ENCODE results near the gene SLU7.

Gene SLU7

GRCh38 chr5:160367261-160367660 is 51.6 kb downstream of the SLU7 start:
- TF ChIP-seq EZH2 (IDR thresholded peaks at IDR 0.05; ENCODE audit: borderline replicate concordance, low read depth, low read length, severe bottlenecking) (no peak), CTCF (IDR thresholded peaks at IDR 0.05; ENCODE audit: borderline replicate concordance, extremely low read depth, low read length, poor library complexity, severe bottlenecking) (no peak)
- no peak overlapping the region for H3K4me3 ChIP-seq (ENCODE audit: low read depth in 1 of 2, low read length in 2 of 2)
- H4K20me1 ChIP-seq (ENCODE audit: insufficient read depth, low read length), result no peaks in the 10 kb centered on the region
- H3K4me2 ChIP-seq (ENCODE audit: insufficient read depth, low read length), result no peak overlapping the region
- H3K27ac ChIP-seq (ENCODE audit: low read length), result no peak overlapping the region
- H3K36me3 ChIP-seq (ENCODE audit: insufficient read depth, low read length), result no peaks in the 10 kb centered on the region
- DNase-seq (no peak), ATAC-seq (ENCODE audit: insufficient read depth, low read depth) (no peak)
- no peak overlapping the region for H3K9ac ChIP-seq (ENCODE audit: low read depth, low read length)
- no peaks in the 10 kb centered on the region for H3K4me1 ChIP-seq (ENCODE audit: insufficient read depth, low read length)
- no peaks in the 10 kb centered on the region for H3K79me2 ChIP-seq (ENCODE audit: insufficient read depth, low read length)
- H3K27me3 ChIP-seq (ENCODE audit: insufficient read depth, low read length, poor library complexity), result no peaks in the 10 kb centered on the region
- no peak overlapping the region for H2AFZ ChIP-seq (ENCODE audit: low read depth, low read length)
- no peaks in the 10 kb centered on the region for H3K9me3 ChIP-seq (ENCODE audit: insufficient read depth, low read length, severe bottlenecking)

GRCh38 chr5:160366230-160366629 is 52.7 kb downstream of the SLU7 start:
- H4K20me1 ChIP-seq (ENCODE audit: insufficient read depth, low read length), result no peaks in the 10 kb centered on the region
- no peaks in the 10 kb centered on the region for H3K9me3 ChIP-seq (ENCODE audit: insufficient read depth, low read length, severe bottlenecking)
- no peak overlapping the region for H3K4me3 ChIP-seq (ENCODE audit: low read depth in 1 of 2, low read length in 2 of 2)
- TF ChIP-seq CTCF (IDR thresholded peaks at IDR 0.05; ENCODE audit: borderline replicate concordance, extremely low read depth, low read length, poor library complexity, severe bottlenecking), result no peak
- TF ChIP-seq EZH2 (IDR thresholded peaks at IDR 0.05; ENCODE audit: borderline replicate concordance, low read depth, low read length, severe bottlenecking), result no peak
- no peak overlapping the region for H3K27ac ChIP-seq (ENCODE audit: low read length)
- H3K4me2 ChIP-seq (ENCODE audit: insufficient read depth, low read length), result no peak overlapping the region
- H3K4me1 ChIP-seq (ENCODE audit: insufficient read depth, low read length), result no peaks in the 10 kb centered on the region
- H2AFZ ChIP-seq (ENCODE audit: low read depth, low read length), result no peak overlapping the region
- ATAC-seq (ENCODE audit: insufficient read depth, low read depth) (no peak), DNase-seq (no peak)
- no peak overlapping the region for H3K9ac ChIP-seq (ENCODE audit: low read depth, low read length)
- no peaks in the 10 kb centered on the region for H3K27me3 ChIP-seq (ENCODE audit: insufficient read depth, low read length, poor library complexity)
- H3K36me3 ChIP-seq (ENCODE audit: insufficient read depth, low read length), result no peaks in the 10 kb centered on the region
- no peaks in the 10 kb centered on the region for H3K79me2 ChIP-seq (ENCODE audit: insufficient read depth, low read length)

DNA sequence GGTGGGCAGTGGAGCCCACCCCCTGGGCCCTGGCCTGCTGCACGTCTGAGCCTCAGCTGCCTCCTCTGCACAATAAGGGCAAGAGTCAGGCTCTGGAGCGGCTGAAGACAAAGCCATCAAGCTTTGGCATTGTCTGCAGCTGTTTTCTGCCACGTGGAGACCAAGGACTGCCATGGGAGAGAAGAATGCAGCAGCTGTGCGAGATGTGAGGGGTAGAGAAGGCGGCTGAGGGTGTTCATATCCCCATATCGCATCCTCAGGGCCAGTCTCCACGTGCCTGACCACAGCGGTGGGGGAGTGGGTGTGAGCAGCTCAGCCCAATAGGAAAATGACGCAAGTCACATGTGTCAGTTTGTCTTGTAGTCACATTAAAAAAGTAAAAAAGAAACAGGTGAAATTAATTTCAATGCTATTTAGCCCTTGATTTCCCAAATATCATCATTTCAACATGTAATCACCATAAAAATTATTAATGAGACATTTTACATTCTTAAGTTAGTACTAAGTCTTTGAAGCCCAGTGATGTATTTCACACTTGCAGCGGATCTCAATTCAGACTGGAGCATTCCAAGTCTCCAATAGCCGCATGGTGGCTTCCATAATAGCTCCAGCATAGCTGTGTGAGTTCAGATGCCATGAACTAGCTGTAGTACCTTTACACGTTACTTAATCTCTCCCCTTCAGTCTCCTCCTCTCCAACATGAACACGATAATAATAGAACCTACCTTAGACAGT is 55.1 kb downstream of the SLU7 start:
- Histone ChIP-seq H2AFZ (ENCODE audit: low read depth, low read length) (peak overlapping the region; percentile 17; the same call in 1 of the 2 replicates), H3K4me2 (ENCODE audit: insufficient read depth, low read length) (no peak overlapping the region)
- ATAC-seq (ENCODE audit: insufficient read depth, low read depth), result no peak

More for the DNA sequence above, 55.1 kb downstream of the SLU7 start:
- H3K36me3 ChIP-seq (ENCODE audit: insufficient read depth, low read length), result no peaks in the 10 kb centered on the region
- H3K9ac ChIP-seq (ENCODE audit: low read depth, low read length), result no peak overlapping the region
- H3K27me3 ChIP-seq (ENCODE audit: insufficient read depth, low read length, poor library complexity), result no peaks in the 10 kb centered on the region
- H3K4me3 ChIP-seq (ENCODE audit: low read depth in 1 of 2, low read length in 2 of 2), result no peak overlapping the region
- TF ChIP-seq EZH2 (IDR thresholded peaks at IDR 0.05; ENCODE audit: borderline replicate concordance, low read depth, low read length, severe bottlenecking), result no peak
- no peak for TF ChIP-seq CTCF (IDR thresholded peaks at IDR 0.05; ENCODE audit: borderline replicate concordance, extremely low read depth, low read length, poor library complexity, severe bottlenecking)
- no peak for DNase-seq
- no peaks in the 10 kb centered on the region for H4K20me1 ChIP-seq (ENCODE audit: insufficient read depth, low read length)
- no peaks in the 10 kb centered on the region for H3K79me2 ChIP-seq (ENCODE audit: insufficient read depth, low read length)
- H3K27ac ChIP-seq (ENCODE audit: low read length), result no peak overlapping the region
- no peaks in the 10 kb centered on the region for H3K4me1 ChIP-seq (ENCODE audit: insufficient read depth, low read length)
- no peaks in the 10 kb centered on the region for H3K9me3 ChIP-seq (ENCODE audit: insufficient read depth, low read length, severe bottlenecking)
